ENCODE results near the gene EFNB1. TPM values are rescaled to one million over a fixed set of nuclear protein-coding genes. Genes with fewer than 3 reads are reported as not detected.

Gene EFNB1
- polyA plus RNA-seq, 5 donors: 43.6 to 75.4 (median 57.9) TPM

DNA sequence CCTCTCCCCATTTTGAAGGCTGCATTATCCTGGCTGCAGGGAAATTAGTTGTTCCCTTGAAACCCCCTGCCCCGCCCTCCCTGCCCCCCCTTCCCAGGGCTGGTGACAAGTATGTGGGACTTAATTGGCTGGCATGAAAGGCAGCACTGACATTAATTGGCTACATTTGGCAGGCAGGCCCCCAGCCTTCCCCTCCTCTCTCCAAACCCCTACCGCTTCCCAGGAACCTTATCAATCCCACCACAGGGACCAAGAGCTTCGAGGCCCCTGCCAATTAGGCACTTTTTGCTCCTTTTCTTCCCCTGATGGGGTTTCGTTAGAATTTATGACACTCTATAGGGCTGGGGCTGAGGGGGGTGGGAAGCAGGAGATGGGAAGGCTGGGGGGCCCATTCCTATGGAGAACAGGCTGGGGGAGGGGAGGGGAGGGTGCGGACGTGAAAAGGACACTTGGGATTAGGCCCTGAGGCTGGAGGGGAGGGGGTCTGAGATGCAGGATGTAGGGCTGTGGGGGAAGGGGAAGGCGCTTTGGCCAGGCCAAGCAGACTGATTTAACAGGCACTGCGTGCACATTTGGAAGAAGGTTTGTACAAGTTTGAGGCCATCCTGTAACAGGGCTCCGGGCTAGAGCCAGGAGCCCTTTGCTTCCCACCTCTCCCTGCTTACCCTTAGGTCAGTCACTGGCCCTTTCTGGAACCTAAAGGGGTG is 52.2 kb downstream of the EFNB1 start:
- DNase-seq: peak in 1 of 2 donors; percentile 23

DNA sequence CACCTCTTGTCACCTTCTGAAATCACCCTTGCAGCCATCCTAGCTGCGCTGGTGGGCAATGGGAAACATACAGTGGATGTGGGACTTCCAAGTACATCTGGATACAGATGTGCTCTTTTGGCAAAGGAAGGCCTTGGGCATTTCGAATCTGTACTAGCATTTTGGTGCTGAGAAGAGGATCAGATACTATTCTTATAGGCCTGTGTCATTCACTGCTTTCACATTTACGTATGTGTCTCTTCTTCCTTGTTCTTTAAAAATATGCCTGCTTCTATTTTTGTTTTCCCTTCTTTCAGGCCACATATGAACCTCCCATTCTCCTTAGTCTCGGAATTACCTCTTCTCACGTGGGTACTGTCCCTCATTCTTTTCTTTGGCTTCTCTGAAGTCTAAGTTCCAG is 53.1 kb downstream of the EFNB1 start:
- DNase-seq: no peak

DNA sequence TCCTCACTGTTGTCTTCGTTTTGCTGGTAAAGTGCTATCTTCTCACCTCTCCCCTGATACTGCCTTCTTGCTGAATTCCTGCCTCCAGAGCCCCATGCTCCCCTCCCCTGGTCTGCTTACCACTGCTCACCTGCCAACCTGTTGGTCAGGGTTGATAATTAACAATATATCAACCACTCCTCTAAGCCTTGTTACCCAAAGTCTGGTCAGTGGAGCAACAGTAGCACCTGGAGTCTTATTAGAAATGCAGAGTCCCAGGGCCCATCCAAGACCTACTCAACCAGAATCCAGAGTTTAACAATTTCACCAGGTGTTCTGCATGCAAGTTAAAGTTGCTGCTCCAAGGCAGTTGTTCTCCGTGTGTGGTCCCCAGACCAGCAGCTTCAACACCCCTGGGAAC is 55.0 kb downstream of the EFNB1 start:
- no peak for DNase-seq

DNA sequence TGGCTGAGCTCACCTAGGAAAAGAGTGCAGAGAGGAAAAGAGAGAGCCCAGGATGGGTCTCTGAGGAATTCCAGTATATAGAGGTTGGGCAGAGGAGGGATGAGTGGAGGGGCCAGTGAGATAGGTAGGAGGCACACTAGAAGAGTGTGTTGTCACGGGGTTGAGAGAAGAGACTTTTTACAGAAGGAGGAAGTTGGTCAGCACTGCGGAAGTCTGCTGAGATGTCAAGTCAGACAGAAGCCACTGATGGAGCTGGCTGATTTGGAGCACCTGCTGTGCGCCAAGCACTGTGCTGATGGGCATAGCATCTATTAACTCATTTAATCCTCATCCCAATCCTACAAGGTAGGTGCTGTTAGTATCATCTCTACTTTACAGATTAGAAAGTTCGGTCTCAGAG is 60.4 kb downstream of the EFNB1 start:
- DNase-seq: no peak

Other genes starting within 250 kb of the EFNB1 start
- 10 to 100 TPM; 12.3 to 17.6 (median 14.4) TPM for gene STARD8, start 181.4 kb upstream of the EFNB1 start, polyA plus RNA-seq (ENCODE audit: insufficient read depth in 1 of 5, insufficient read length in 5 of 5, low replicate concordance in 1 of 5)

Data from right lung (tissue), 5 donors.